GM06990 (cell line): ENCODE results near the gene TMEM254.

Source experiments
- DNase-seq: peaks from one replicate; pipeline ENCODE4 v3.0.0-alpha.2; 2011; ENCODE audit not compliant: insufficient read length; ENCODE audit errors: extremely low read depth
- H3K27me3 ChIP-seq: replicated peaks from 2 replicates; pipeline ENCODE4 v1.6.0; 2011; ENCODE audit warnings: low read length; ENCODE audit not compliant: control insufficient read depth, insufficient read depth
- H3K36me3 ChIP-seq: 2 replicates; pipeline ENCODE4 v1.5.1; 2011; ENCODE audit warnings: low read length; ENCODE audit not compliant: control insufficient read depth, insufficient read depth
- H3K4me3 ChIP-seq: replicated peaks from 2 replicates; pipeline ENCODE4 v1.5.1; 2011; ENCODE audit warnings: low read depth, mild to moderate bottlenecking, control low read depth, low read length
- CTCF ChIP-seq: IDR thresholded peaks from 2 replicates; pipeline ENCODE4 v1.5.1; 2011; ENCODE audit warnings: low read length, control low read depth, mild to moderate bottlenecking, inconsistent platforms; ENCODE audit not compliant: insufficient read depth, poor library complexity, severe bottlenecking

Gene TMEM254

GRCh38 chr10:80072584-80072983, 5.9 kb upstream of the TMEM254 start:
- Histone ChIP-seq H3K4me3 (no peak overlapping the region), H3K27me3 (no peaks in the 10 kb centered on the region), H3K36me3 (no peaks in the 10 kb centered on the region)
- TF ChIP-seq CTCF, result no peak
- DNase-seq, result no peak

- Histone ChIP-seq H3K27me3 (no peaks in the 10 kb centered on the region), H3K4me3 (no peak overlapping the region), H3K36me3 (no peaks in the 10 kb centered on the region)
- no peak for TF ChIP-seq CTCF
- no peak for DNase-seq
Measured at GRCh38 chr10:80075781-80076180, 2.7 kb upstream of the TMEM254 start.

GRCh38 chr10:80077869-80078447, 507 bp upstream of the TMEM254 start:
- Histone ChIP-seq H3K36me3 (no peaks in the 10 kb centered on the region), H3K4me3 (peak overlapping the region; percentile 87), H3K27me3 (no peaks in the 10 kb centered on the region)
- no peak for DNase-seq
- no peak for TF ChIP-seq CTCF

- Histone ChIP-seq H3K27me3 (no peaks in the 10 kb centered on the region), H3K36me3 (no peaks in the 10 kb centered on the region), H3K4me3 (peak overlapping the region; percentile 87)
- no peak for DNase-seq
- no peak for TF ChIP-seq CTCF
Measured at GRCh38 chr10:80079312-80079719, 851 bp downstream of the TMEM254 start.

GRCh38 chr10:80081026-80081425, 2.6 kb downstream of the TMEM254 start:
- TF ChIP-seq CTCF, result no peak
- DNase-seq, result no peak
- no peak overlapping the region for H3K4me3 ChIP-seq
- no peaks in the 10 kb centered on the region for H3K36me3 ChIP-seq
- no peaks in the 10 kb centered on the region for H3K27me3 ChIP-seq
